Mesenchymal stem cell (in vitro differentiated cells and primary cell): ENCODE measurements around the gene DSG3.
A peak's percentile ranks its signal among the peaks of the same experiment; 100 is the strongest.

Source experiments
- DNase-seq: peaks from one replicate; pipeline ENCODE4 v3.0.0-alpha.2; 2013
- H2AFZ ChIP-seq: one replicate; pipeline ENCODE4 v1.6.1; 2013; ENCODE audit warnings: low read depth, mild to moderate bottlenecking, control low read depth, inconsistent platforms, low read length, moderate library complexity
- H2AK5ac ChIP-seq: 2 replicates; pipeline ENCODE4 v1.6.1; 2013; ENCODE audit warnings: low read length, moderate library complexity, mild to moderate bottlenecking, inconsistent platforms; ENCODE audit not compliant: severe bottlenecking
- H2BK120ac ChIP-seq: one replicate; pipeline ENCODE4 v1.6.1; 2013; ENCODE audit warnings: low read depth, mild to moderate bottlenecking, inconsistent platforms, low read length, moderate library complexity
- H2BK12ac ChIP-seq, 2 experiments: one replicate each; pipeline ENCODE4 v1.6.1; 2013; ENCODE audit warnings: inconsistent platforms in 2 of 2, low read length in 2 of 2, mild to moderate bottlenecking in 2 of 2, moderate library complexity in 2 of 2, control low read depth in 1 of 2
- H2BK15ac ChIP-seq: one replicate; pipeline ENCODE4 v1.6.1; 2013; ENCODE audit warnings: mild to moderate bottlenecking, low read depth, inconsistent platforms; ENCODE audit not compliant: poor library complexity, severe bottlenecking
- H2BK5ac ChIP-seq: 2 replicates; pipeline ENCODE4 v1.6.1; 2013; ENCODE audit warnings: low read depth, mild to moderate bottlenecking, low read length, control low read depth, inconsistent platforms; ENCODE audit not compliant: poor library complexity, severe bottlenecking
- H3K14ac ChIP-seq, 2 experiments: one replicate each; pipeline ENCODE4 v1.6.1; 2013; ENCODE audit warnings: inconsistent platforms in 2 of 2, low read length in 2 of 2, control low read depth in 1 of 2, mild to moderate bottlenecking in 1 of 2, moderate library complexity in 1 of 2
- H3K18ac ChIP-seq, 2 experiments: one replicate each; pipeline ENCODE4 v1.6.1; 2013; ENCODE audit warnings: inconsistent platforms in 2 of 2, low read length in 2 of 2, control low read depth in 1 of 2, low read depth in 1 of 2, mild to moderate bottlenecking in 1 of 2
- H3K23ac ChIP-seq, 2 experiments: one replicate each; pipeline ENCODE4 v1.6.1; 2013; ENCODE audit warnings: inconsistent platforms in 2 of 2, low read length in 2 of 2, mild to moderate bottlenecking in 2 of 2, moderate library complexity in 2 of 2, control low read depth in 1 of 2
- H3K27ac ChIP-seq: 2 replicates; pipeline ENCODE4 v1.5.1; 2013; ENCODE audit warnings: mild to moderate bottlenecking, moderate library complexity, low read length, control low read depth, inconsistent platforms; ENCODE audit not compliant: poor library complexity, severe bottlenecking
- H3K27me3 ChIP-seq, 2 experiments: 2 replicates each; pipeline versions ENCODE4 v1.6.1 to v1.7.0; 2013; ENCODE audit warnings: low read length in 2 of 2, mild to moderate bottlenecking in 2 of 2, moderate library complexity in 2 of 2, control low read depth in 1 of 2, inconsistent platforms in 1 of 2; ENCODE audit not compliant: control insufficient read depth in 1 of 2, insufficient read depth in 1 of 2
- H3K36me3 ChIP-seq, 2 experiments: 2 replicates each; pipeline versions ENCODE4 v1.6.1 to v1.7.0; 2013; ENCODE audit warnings: low read length in 2 of 2, control low read depth in 1 of 2, inconsistent platforms in 1 of 2, low read depth in 1 of 2, mild to moderate bottlenecking in 1 of 2; ENCODE audit not compliant: insufficient read depth in 2 of 2, control insufficient read depth in 1 of 2
- H3K4ac ChIP-seq, 2 experiments: one replicate each; pipeline ENCODE4 v1.6.1; 2013; ENCODE audit warnings: inconsistent platforms in 2 of 2, low read length in 2 of 2, mild to moderate bottlenecking in 2 of 2, moderate library complexity in 2 of 2, control low read depth in 1 of 2, low read depth in 1 of 2
- H3K4me1 ChIP-seq: 2 replicates; pipeline ENCODE4 v1.6.1; 2013; ENCODE audit warnings: low read depth, low read length, control low read depth; ENCODE audit not compliant: control insufficient read depth, insufficient read depth
- H3K4me2 ChIP-seq: 2 replicates; pipeline ENCODE4 v1.6.1; 2013; ENCODE audit warnings: low read length, mild to moderate bottlenecking, inconsistent platforms; ENCODE audit not compliant: poor library complexity, severe bottlenecking
- H3K4me3 ChIP-seq, 2 experiments: 2 replicates each; pipeline versions ENCODE4 v1.5.1 to v1.7.0; 2013; ENCODE audit warnings: low read length in 2 of 2, mild to moderate bottlenecking in 2 of 2, control low read depth in 1 of 2, low read depth in 1 of 2; ENCODE audit not compliant: insufficient read depth in 1 of 2
- H3K79me1 ChIP-seq: replicated peaks from 2 replicates; pipeline ENCODE4 v1.6.1; 2013; ENCODE audit warnings: mild to moderate bottlenecking, control low read depth, low read length, inconsistent platforms; ENCODE audit not compliant: poor library complexity, severe bottlenecking
- H3K9ac ChIP-seq: 2 replicates; pipeline ENCODE4 v1.7.0; 2013; ENCODE audit warnings: mild to moderate bottlenecking, low read length, moderate library complexity
- H3K9me3 ChIP-seq: 2 replicates; pipeline ENCODE4 v1.7.0; 2013; ENCODE audit warnings: mild to moderate bottlenecking, low read length; ENCODE audit not compliant: control insufficient read depth
- H4K8ac ChIP-seq: one replicate; pipeline ENCODE4 v1.6.1; 2013; ENCODE audit warnings: inconsistent platforms, mild to moderate bottlenecking, low read length, moderate library complexity
- H4K91ac ChIP-seq: one replicate; pipeline ENCODE4 v1.6.1; 2013; ENCODE audit warnings: mild to moderate bottlenecking, low read length, inconsistent platforms
- WGBS: methylation state at CpG from one replicate; pipeline ENCODE4 v1.1.7; 2013; ENCODE audit warnings: mixed read lengths; 5-methylcytosine and 5-hydroxymethylcytosine counted together

Gene DSG3

GRCh38 chr18:31454066-31454708, 6.6 kb downstream of the DSG3 start:
- no peak overlapping the region for H3K14ac ChIP-seq
- no peak overlapping the region for H4K8ac ChIP-seq
- peak overlapping the region; percentile 88 for H3K27ac ChIP-seq
- H3K27me3 ChIP-seq: no peaks in the 10 kb centered on the region
- WGBS: 56% methylated on average over 2 of the region's 3 CpGs
- no peak overlapping the region for H3K23ac ChIP-seq
- DNase-seq: peak; percentile 83
- no peak overlapping the region for H3K18ac ChIP-seq
- no peak overlapping the region for H3K4me2 ChIP-seq
- no peak overlapping the region for H2BK5ac ChIP-seq
- no peak overlapping the region for H2BK120ac ChIP-seq
- H3K79me1 ChIP-seq: no peaks in the 10 kb centered on the region
- H2AK5ac ChIP-seq: no peak overlapping the region
- H2BK12ac ChIP-seq: no peak overlapping the region
- H3K4me1 ChIP-seq: no peaks in the 10 kb centered on the region
- no peaks in the 10 kb centered on the region for H3K9me3 ChIP-seq
- no peak overlapping the region for H2BK15ac ChIP-seq
- H3K4ac ChIP-seq: no peak overlapping the region
- H4K91ac ChIP-seq: no peak overlapping the region
- H2AFZ ChIP-seq: no peak overlapping the region
- no peaks in the 10 kb centered on the region for H3K36me3 ChIP-seq
- H3K4me3 ChIP-seq: no peak overlapping the region
- peak overlapping the region; percentile 59 for H3K9ac ChIP-seq

GRCh38 chr18:31469629-31470028, 22.1 kb downstream of the DSG3 start:
- no peak overlapping the region for H2BK12ac ChIP-seq
- H3K27ac ChIP-seq: no peak overlapping the region
- no CpG with 5 or more reads among the region's 1 CpG for WGBS
- no peak overlapping the region for H2BK5ac ChIP-seq
- H3K4me3 ChIP-seq: no peak overlapping the region
- H2AK5ac ChIP-seq: no peak overlapping the region
- H3K4me2 ChIP-seq: no peak overlapping the region
- no peaks in the 10 kb centered on the region for H3K36me3 ChIP-seq
- no peak overlapping the region for H3K4ac ChIP-seq
- H3K4me1 ChIP-seq: no peaks in the 10 kb centered on the region
- H3K14ac ChIP-seq: no peak overlapping the region
- H3K9me3 ChIP-seq: no peaks in the 10 kb centered on the region
- H4K91ac ChIP-seq: no peak overlapping the region
- H4K8ac ChIP-seq: no peak overlapping the region
- H3K27me3 ChIP-seq: no peaks in the 10 kb centered on the region
- H3K18ac ChIP-seq: no peak overlapping the region
- no peaks in the 10 kb centered on the region for H3K79me1 ChIP-seq
- no peak overlapping the region for H2AFZ ChIP-seq
- no peak overlapping the region for H2BK15ac ChIP-seq
- H3K9ac ChIP-seq: no peak overlapping the region
- H2BK120ac ChIP-seq: no peak overlapping the region
- DNase-seq: no peak
- H3K23ac ChIP-seq: no peak overlapping the region

GRCh38 chr18:31478688-31479087, 31.1 kb downstream of the DSG3 start:
- no peak overlapping the region for H2BK5ac ChIP-seq
- H3K27me3 ChIP-seq: peaks cover 0 to 10% of the 10 kb centered on the region in 2 experiments
- no peak overlapping the region for H2BK12ac ChIP-seq
- H4K91ac ChIP-seq: no peak overlapping the region
- H3K27ac ChIP-seq: no peak overlapping the region
- no peak overlapping the region for H2BK15ac ChIP-seq
- WGBS: over 99% methylated on average over 9 of the region's 10 CpGs
- no peaks in the 10 kb centered on the region for H3K9me3 ChIP-seq
- H3K9ac ChIP-seq: no peak overlapping the region
- H3K79me1 ChIP-seq: no peaks in the 10 kb centered on the region
- no peak overlapping the region for H2AFZ ChIP-seq
- H3K4me1 ChIP-seq: no peaks in the 10 kb centered on the region
- H4K8ac ChIP-seq: no peak overlapping the region
- no peak for DNase-seq
- no peaks in the 10 kb centered on the region for H3K36me3 ChIP-seq
- H3K4me3 ChIP-seq: no peak overlapping the region
- H3K4me2 ChIP-seq: no peak overlapping the region
- no peak overlapping the region for H3K14ac ChIP-seq
- H3K23ac ChIP-seq: no peak overlapping the region
- no peak overlapping the region for H3K4ac ChIP-seq
- H2BK120ac ChIP-seq: no peak overlapping the region
- H3K18ac ChIP-seq: no peak overlapping the region
- no peak overlapping the region for H2AK5ac ChIP-seq

GRCh38 chr18:31482051-31482450, 34.5 kb downstream of the DSG3 start:
- Histone ChIP-seq H2BK120ac (no peak overlapping the region), H3K4me1 (no peaks in the 10 kb centered on the region)

More at GRCh38 chr18:31482051-31482450, 34.5 kb downstream of the DSG3 start:
- H2BK5ac ChIP-seq: no peak overlapping the region
- no peak overlapping the region for H3K4ac ChIP-seq
- H3K36me3 ChIP-seq: no peaks in the 10 kb centered on the region
- H3K14ac ChIP-seq: no peak overlapping the region
- H3K4me2 ChIP-seq: no peak overlapping the region
- H4K91ac ChIP-seq: no peak overlapping the region
- no peak overlapping the region for H3K18ac ChIP-seq
- H2AK5ac ChIP-seq: no peak overlapping the region
- H2BK15ac ChIP-seq: no peak overlapping the region
- no peaks in the 10 kb centered on the region for H3K79me1 ChIP-seq
- H3K23ac ChIP-seq: no peak overlapping the region
- no peak overlapping the region for H3K4me3 ChIP-seq
- peaks cover 0 to 5% of the 10 kb centered on the region in 2 experiments for H3K27me3 ChIP-seq
- H2AFZ ChIP-seq: no peak overlapping the region
- H3K9ac ChIP-seq: no peak overlapping the region
- no peaks in the 10 kb centered on the region for H3K9me3 ChIP-seq
- no peak overlapping the region for H4K8ac ChIP-seq
- no peak for DNase-seq
- H2BK12ac ChIP-seq: no peak overlapping the region
- H3K27ac ChIP-seq: no peak overlapping the region
- no CpG with 5 or more reads among the region's 1 CpG for WGBS
